ENCODE results near the gene PHYHD1. TPM values are rescaled to one million over a fixed set of nuclear protein-coding genes. Genes with fewer than 3 reads are reported as not detected.
A peak's percentile ranks its signal among the peaks of the same experiment; 100 is the strongest.

PHYHD1 gene
- polyA plus RNA-seq, 1 of the 3 experiments (the other 2 are of a cell fraction), result not detected

- DNase-seq, result no peak
- Histone ChIP-seq H3K27ac (ENCODE audit: low read depth in 2 of 2, low read length in 1 of 2) (peak overlapping the region in 1 of 2 experiments; percentile 70; a peak in 2 of 4 replicates), H4K20me1 (ENCODE audit: insufficient read depth) (no peaks in the 10 kb centered on the region), H3K9ac (peak overlapping the region; percentile 53), H3K36me3 (replicated peaks in 1 of 2; ENCODE audit: control insufficient read depth in 1 of 2, insufficient read depth in 2 of 2, low read length in 1 of 2) (peaks cover 12 to 42% of the 10 kb centered on the region in 2 experiments), H3K4me1 (ENCODE audit: control insufficient read depth in 1 of 2, insufficient read depth in 2 of 2, low read depth in 1 of 2, low read length in 1 of 2) (peaks cover 0 to 23% of the 10 kb centered on the region in 2 experiments; a peak in 3 of 4 replicates), H3K4me2 (peak overlapping the region; percentile 77), H2AFZ (ENCODE audit: low read depth) (no peak overlapping the region), H3K79me2 (ENCODE audit: insufficient read depth) (peaks cover 49% of the 10 kb centered on the region), H3K4me3 (ENCODE audit: low read depth in 2 of 2, low read length in 1 of 2) (peak overlapping the region in 1 of 2 experiments; percentile 29; a peak in 1 of 4 replicates), H3K9me2 (no peaks in the 10 kb centered on the region), H3F3A (replicated peaks; ENCODE audit: insufficient read depth) (peaks cover 7% of the 10 kb centered on the region), H3K27me3 (ENCODE audit: insufficient read depth) (no peaks in the 10 kb centered on the region), H3K9me3 (no peaks in the 10 kb centered on the region)
- POLR2A ChIA-PET, result no interaction called here
- 59% methylated on average over 15 of the region's 15 CpGs for WGBS (ENCODE audit: low lambda C conversion rate)
- TF ChIP-seq, protein P1, sequence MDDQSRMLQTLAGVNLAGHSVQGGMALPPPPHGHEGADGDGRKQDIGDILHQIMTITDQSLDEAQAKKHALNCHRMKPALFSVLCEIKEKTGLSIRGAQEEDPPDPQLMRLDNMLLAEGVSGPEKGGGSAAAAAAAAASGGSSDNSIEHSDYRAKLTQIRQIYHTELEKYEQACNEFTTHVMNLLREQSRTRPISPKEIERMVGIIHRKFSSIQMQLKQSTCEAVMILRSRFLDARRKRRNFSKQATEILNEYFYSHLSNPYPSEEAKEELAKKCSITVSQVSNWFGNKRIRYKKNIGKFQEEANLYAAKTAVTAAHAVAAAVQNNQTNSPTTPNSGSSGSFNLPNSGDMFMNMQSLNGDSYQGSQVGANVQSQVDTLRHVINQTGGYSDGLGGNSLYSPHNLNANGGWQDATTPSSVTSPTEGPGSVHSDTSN (IDR thresholded peaks at IDR 0.05), result peak; percentile 7; the same call in 1 of the 2 replicates
- TF ChIP-seq RAD21 (IDR thresholded peaks at IDR 0.05; ENCODE audit: low read length), result no peak
- 0 out of 2 replicates have a peak, but pooled peaks have one; percentile 16 for TF ChIP-seq TEAD4 (IDR thresholded peaks at IDR 0.05; ENCODE audit: borderline replicate concordance, insufficient read depth)
- peak; percentile 19; the same call in 1 of the 2 replicates for TF ChIP-seq TCF12 (IDR thresholded peaks at IDR 0.05)
- TF ChIP-seq MAX (IDR thresholded peaks at IDR 0.05; ENCODE audit: low read depth), result 0 out of 2 replicates have a peak, but pooled peaks have one; percentile 37
- TF ChIP-seq, protein P2, sequence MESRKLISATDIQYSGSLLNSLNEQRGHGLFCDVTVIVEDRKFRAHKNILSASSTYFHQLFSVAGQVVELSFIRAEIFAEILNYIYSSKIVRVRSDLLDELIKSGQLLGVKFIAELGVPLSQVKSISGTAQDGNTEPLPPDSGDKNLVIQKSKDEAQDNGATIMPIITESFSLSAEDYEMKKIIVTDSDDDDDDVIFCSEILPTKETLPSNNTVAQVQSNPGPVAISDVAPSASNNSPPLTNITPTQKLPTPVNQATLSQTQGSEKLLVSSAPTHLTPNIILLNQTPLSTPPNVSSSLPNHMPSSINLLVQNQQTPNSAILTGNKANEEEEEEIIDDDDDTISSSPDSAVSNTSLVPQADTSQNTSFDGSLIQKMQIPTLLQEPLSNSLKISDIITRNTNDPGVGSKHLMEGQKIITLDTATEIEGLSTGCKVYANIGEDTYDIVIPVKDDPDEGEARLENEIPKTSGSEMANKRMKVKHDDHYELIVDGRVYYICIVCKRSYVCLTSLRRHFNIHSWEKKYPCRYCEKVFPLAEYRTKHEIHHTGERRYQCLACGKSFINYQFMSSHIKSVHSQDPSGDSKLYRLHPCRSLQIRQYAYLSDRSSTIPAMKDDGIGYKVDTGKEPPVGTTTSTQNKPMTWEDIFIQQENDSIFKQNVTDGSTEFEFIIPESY (IDR thresholded peaks at IDR 0.05; ENCODE audit: borderline replicate concordance, low read depth), result no peak
- no peak for TF ChIP-seq SMC3 (IDR thresholded peaks at IDR 0.05; ENCODE audit: low read depth, low read length)
- TF ChIP-seq FOSL2 (IDR thresholded peaks at IDR 0.05; ENCODE audit: borderline replicate concordance, low read depth), result peak; percentile 80
- peak; percentile 59 for TF ChIP-seq JUND (IDR thresholded peaks at IDR 0.05)
- CTCF ChIA-PET, result interaction anchor here (1.2 to 1.5 kb wide), 2 partner anchors 15 to 210 kb away, joined by 3 to 7 read pairs; partner anchors contain the start of gene PKN3
Observed at GRCh38 chr9:128912270-128912853, 8.4 kb upstream of the PHYHD1 start.

- WGBS (ENCODE audit: low lambda C conversion rate), result 90% methylated on average over 11 of the region's 15 CpGs
- POLR2A ChIA-PET, result no interaction called here
- TF ChIP-seq, protein P2 (IDR thresholded peaks at IDR 0.05; ENCODE audit: borderline replicate concordance, low read depth), result no peak
- TF ChIP-seq REST (IDR thresholded peaks at IDR 0.05; ENCODE audit: low read depth, low read length) (no peak), POLR2AphosphoS5 (IDR thresholded peaks at IDR 0.05; ENCODE audit: low read depth, low read length) (no peak)
- TF ChIP-seq, protein P3, sequence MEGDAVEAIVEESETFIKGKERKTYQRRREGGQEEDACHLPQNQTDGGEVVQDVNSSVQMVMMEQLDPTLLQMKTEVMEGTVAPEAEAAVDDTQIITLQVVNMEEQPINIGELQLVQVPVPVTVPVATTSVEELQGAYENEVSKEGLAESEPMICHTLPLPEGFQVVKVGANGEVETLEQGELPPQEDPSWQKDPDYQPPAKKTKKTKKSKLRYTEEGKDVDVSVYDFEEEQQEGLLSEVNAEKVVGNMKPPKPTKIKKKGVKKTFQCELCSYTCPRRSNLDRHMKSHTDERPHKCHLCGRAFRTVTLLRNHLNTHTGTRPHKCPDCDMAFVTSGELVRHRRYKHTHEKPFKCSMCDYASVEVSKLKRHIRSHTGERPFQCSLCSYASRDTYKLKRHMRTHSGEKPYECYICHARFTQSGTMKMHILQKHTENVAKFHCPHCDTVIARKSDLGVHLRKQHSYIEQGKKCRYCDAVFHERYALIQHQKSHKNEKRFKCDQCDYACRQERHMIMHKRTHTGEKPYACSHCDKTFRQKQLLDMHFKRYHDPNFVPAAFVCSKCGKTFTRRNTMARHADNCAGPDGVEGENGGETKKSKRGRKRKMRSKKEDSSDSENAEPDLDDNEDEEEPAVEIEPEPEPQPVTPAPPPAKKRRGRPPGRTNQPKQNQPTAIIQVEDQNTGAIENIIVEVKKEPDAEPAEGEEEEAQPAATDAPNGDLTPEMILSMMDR (IDR thresholded peaks at IDR 0.05), result no peak
Observed at GRCh38 chr9:128913048-128913900, 7.5 kb upstream of the PHYHD1 start.

More at GRCh38 chr9:128913048-128913900, 7.5 kb upstream of the PHYHD1 start:
- no peak for DNase-seq
- peaks cover 5 to 42% of the 10 kb centered on the region in 2 experiments for H3K36me3 ChIP-seq (replicated peaks in 1 of 2; ENCODE audit: control insufficient read depth in 1 of 2, insufficient read depth in 2 of 2, low read length in 1 of 2)
- H3K4me2 ChIP-seq, result peak overlapping the region; percentile 77; the same call in 1 of the 2 replicates
- H3K9ac ChIP-seq, result no peak overlapping the region
- peaks cover 0 to 23% of the 10 kb centered on the region in 2 experiments; a peak in 3 of 4 replicates for H3K4me1 ChIP-seq (ENCODE audit: control insufficient read depth in 1 of 2, insufficient read depth in 2 of 2, low read depth in 1 of 2, low read length in 1 of 2)
- H4K20me1 ChIP-seq (ENCODE audit: insufficient read depth), result no peaks in the 10 kb centered on the region
- H3K4me3 ChIP-seq (ENCODE audit: low read depth in 2 of 2, low read length in 1 of 2), result no peak overlapping the region
- H3K27me3 ChIP-seq (ENCODE audit: insufficient read depth), result no peaks in the 10 kb centered on the region
- H2AFZ ChIP-seq (ENCODE audit: low read depth), result no peak overlapping the region
- peaks cover 7% of the 10 kb centered on the region for H3F3A ChIP-seq (replicated peaks; ENCODE audit: insufficient read depth)
- no peaks in the 10 kb centered on the region for H3K9me2 ChIP-seq
- CTCF ChIA-PET, result interaction anchor here (1.0 to 1.2 kb wide), 2 partner anchors 14 to 50 kb away, joined by 3 to 7 read pairs; no protein-coding TSS in a partner anchor
- no peaks in the 10 kb centered on the region for H3K9me3 ChIP-seq
- H3K79me2 ChIP-seq (ENCODE audit: insufficient read depth), result peaks cover 46% of the 10 kb centered on the region
- H3K27ac ChIP-seq (ENCODE audit: low read depth in 2 of 2, low read length in 1 of 2), result peak overlapping the region in 1 of 2 experiments; percentile 70; a peak in 1 of 4 replicates

All from SK-N-SH (cell line).